Fibroblast of mammary gland (primary cell): ENCODE measurements around the gene GPER1.

Source experiments
- DNase-seq: peaks from one replicate; pipeline ENCODE4 v3.0.0-alpha.2; 2010; ENCODE audit warnings: low read depth
- H3K4me3 ChIP-seq: 2 replicates; pipeline ENCODE4 v1.5.1; 2011; ENCODE audit warnings: low read depth, mild to moderate bottlenecking, low read length, moderate library complexity; ENCODE audit not compliant: control insufficient read depth
- TF ChIP-seq, protein P1 (sequence below): conservative IDR thresholded peaks from 2 replicates; pipeline ENCODE4 v1.5.1; 2011; ENCODE audit warnings: low read depth, low read length, inconsistent platforms; ENCODE audit not compliant: control insufficient read depth, insufficient read depth

The GPER1 gene

DNA sequence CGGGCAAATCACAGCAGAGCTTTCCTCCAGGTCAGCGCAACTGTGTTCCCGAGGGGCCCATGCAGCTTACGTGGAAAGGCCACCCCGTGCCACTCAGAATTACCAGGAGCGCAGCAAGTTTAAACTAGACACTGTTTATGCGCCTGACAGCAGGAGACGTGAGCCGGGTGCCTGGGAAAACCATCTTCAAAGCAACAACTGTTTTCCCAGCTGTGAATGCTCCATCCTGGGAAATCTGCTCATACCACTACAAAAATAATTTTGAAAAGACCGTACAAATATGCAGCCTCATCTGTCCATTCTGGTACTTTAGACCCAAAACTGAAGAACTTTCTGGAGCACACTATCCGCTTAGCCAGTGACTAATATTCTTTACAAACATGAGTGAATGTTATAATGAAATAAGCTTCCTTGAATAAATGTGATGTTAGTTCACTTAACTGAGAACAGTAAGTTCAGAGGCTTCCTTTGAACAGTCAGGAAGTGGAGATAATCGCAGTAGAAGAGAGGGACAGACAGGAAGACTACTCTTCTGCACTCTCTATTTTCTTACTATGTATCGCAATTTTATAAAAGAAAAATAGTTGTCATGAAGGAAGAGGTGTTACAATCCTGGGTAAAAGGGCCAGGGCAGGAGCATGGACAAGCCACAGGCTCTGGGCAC is 16.7 kb downstream of the GPER1 start:
- H3K4me3 ChIP-seq, result no peak overlapping the region
- TF ChIP-seq, protein P1, sequence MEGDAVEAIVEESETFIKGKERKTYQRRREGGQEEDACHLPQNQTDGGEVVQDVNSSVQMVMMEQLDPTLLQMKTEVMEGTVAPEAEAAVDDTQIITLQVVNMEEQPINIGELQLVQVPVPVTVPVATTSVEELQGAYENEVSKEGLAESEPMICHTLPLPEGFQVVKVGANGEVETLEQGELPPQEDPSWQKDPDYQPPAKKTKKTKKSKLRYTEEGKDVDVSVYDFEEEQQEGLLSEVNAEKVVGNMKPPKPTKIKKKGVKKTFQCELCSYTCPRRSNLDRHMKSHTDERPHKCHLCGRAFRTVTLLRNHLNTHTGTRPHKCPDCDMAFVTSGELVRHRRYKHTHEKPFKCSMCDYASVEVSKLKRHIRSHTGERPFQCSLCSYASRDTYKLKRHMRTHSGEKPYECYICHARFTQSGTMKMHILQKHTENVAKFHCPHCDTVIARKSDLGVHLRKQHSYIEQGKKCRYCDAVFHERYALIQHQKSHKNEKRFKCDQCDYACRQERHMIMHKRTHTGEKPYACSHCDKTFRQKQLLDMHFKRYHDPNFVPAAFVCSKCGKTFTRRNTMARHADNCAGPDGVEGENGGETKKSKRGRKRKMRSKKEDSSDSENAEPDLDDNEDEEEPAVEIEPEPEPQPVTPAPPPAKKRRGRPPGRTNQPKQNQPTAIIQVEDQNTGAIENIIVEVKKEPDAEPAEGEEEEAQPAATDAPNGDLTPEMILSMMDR, result no peak
- DNase-seq, result no peak

DNA sequence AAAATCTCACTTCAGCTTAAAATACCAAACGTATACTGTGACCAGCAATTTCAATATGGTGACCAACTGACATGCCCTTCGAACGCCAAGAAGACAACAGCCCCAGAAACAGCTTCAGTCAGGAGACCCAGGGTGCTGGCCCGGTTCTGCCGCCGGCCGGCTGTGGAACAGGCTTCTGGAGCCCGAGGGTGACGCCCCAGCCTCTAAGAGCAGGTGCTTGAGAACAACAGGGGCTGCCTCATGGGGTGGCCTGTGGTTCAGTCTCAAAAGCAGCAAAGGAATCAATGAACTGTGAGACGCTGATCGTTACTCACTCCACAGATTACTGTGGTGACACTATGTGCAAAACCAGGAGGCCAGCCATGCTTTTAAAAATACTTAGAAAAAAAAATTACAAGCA is 17.3 kb downstream of the GPER1 start:
- no peak overlapping the region for H3K4me3 ChIP-seq
- TF ChIP-seq, protein P1, result no peak
- no peak for DNase-seq

DNA sequence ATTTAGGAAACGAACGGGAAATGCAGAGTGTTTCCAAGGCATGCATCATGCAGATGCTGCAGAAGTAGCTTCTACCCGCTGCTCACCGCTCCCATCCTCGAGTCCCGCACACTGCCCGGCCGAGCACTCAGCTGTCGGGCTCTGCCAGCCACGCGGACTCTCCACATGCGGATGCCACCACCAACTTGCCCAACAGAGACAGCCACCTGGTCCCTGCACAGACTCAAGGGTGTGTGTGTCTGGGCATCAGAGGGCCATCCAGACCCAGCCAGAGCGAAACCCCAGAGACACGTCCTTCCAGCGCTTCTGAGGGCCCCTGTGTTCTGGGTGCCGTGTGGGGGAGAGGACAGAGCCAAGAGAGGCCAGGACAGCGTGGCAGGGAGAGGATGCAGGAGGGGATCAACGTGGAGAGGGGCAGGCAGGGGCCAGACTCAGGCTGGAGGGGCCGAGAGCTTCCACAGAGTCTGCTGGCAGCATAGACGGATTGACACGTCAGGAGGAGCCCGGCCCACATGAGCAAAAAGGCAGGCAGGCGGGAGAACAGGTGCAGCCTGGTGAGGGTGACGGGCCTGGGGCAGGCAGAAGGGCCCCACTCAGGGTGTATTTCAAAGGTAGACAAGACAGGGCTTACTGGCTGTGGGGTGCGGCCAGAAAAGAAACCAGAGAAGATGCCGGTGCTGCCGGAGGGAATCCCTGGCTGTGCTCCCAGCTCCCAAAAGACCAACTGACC is 18.3 kb downstream of the GPER1 start:
- no peak for DNase-seq
- TF ChIP-seq, protein P1, result no peak
- no peak overlapping the region for H3K4me3 ChIP-seq

DNA sequence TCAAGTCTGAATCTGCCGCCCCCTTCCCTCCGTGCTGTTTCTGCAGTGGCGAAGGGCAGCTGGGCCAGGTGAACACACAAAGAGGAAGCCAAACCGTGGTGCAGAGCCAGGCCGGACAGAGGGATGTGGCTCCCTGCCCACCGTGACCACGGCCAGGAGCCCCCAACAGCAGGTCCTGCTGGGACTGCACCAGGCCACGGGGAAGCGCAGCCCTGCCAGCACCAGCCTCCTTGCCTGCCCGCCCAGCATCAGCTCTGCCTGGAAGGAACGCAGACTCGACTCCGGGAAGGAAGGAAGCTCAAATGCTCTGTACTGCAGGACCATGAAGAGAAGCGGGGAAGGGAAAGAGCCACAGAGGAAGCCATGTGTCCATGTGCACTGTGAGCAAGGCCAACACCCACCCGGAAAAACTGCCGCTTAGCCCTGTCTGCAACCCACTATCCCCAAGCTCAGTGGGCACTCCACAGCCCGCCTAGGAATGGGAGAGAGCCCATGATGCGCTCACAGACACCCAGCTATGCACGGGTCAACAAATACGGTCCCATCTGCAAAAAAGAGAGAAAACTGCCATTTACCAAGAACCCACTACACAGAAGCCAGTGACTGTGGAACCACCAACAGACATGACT is 19.0 kb downstream of the GPER1 start:
- TF ChIP-seq, protein P1, result no peak
- DNase-seq, result no peak
- H3K4me3 ChIP-seq, result no peak overlapping the region

DNA sequence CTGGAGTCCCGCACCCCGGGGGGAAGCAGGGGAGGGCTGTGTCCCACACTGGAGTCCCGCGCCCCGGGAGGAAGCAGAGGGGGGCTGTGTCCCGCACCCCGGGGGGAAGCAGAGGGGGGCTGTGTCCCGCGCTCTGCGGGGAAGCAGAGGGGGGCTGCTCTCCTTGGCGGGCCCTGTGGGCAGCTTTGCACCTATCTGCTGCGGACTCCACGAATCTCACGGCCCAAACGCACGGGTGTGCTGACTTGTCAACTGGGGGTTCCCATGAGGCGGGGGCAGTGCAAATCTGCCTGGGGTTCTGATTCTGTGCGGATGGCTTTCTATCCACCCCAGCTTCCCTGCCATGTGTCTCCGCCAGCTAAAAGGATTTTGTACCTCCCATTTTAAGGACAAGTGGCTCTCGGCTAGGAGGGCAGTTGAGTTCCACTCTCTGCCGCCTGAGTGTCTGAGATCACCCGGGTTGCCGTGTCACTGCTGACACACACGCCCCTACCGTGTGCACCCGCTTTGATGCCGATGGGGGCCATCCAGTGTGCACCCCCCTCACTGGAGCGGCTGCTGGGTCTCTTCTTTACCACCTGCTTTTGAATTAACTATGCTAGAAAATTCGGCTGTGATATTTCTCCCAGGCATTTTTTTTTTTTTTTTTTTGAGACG is 20.5 kb downstream of the GPER1 start:
- no peak overlapping the region for H3K4me3 ChIP-seq
- no peak for DNase-seq
- TF ChIP-seq, protein P1, result no peak

DNA sequence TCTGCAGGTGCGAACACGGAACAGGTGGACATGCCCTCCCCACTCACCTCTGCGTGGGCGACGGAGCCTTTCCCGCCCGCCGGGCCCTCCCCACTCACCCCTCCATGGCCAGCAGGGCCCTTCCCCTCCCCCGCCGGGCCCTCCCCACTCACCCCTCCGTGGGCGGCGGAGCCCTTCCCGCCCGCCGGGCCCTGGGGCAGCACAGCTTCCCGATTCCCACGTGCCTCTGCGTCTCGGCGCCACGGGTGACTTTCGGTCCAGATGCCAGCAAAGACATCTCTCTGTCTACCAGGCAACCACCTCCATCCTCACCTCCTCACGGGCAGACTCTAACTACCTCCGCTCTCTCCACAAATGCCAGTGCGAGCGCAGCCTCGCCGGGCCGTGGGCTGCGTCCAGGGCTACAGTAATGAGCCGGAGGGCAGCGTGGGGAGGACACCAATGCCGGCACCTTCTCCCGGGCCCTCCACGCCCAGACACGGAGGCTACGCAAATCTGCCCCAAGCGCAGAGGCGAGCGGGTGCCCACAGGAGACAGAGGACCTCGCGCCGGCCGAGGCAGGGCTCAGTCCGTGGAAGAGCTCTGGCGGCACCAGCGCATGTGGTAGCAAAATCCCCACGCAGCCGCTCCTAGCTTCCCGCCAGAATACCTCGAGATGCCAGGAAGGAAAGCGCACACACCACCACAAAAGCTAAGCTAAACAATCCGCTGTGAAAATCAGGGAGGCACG is 21.8 kb downstream of the GPER1 start:
- no peak overlapping the region for H3K4me3 ChIP-seq
- TF ChIP-seq, protein P1, result no peak
- no peak for DNase-seq
